BLaER1 (cell line): ENCODE data around the gene AUTS2.
A peak's percentile ranks its signal among the peaks of the same experiment; 100 is the strongest.

Experiments
- H3K27ac ChIP-seq: shearing (Covaris generic); formaldehyde crosslinking; 2 replicates; pipeline ENCODE4 v1.8.1; 2022
- H3K27me3 ChIP-seq: shearing (Covaris generic); formaldehyde crosslinking; 2 replicates; pipeline ENCODE4 v1.8.1; 2022
- H3K36me3 ChIP-seq: shearing (Covaris generic); formaldehyde crosslinking; 2 replicates; pipeline ENCODE4 v1.8.1; 2022
- H3K4me1 ChIP-seq: shearing (Covaris generic); formaldehyde crosslinking; 2 replicates; pipeline ENCODE4 v1.8.1; 2022
- H3K4me2 ChIP-seq: shearing (Covaris generic); formaldehyde crosslinking; 2 replicates; pipeline ENCODE4 v1.8.1; 2022
- H3K4me3 ChIP-seq: shearing (Covaris generic); formaldehyde crosslinking; 2 replicates; pipeline ENCODE4 v1.8.1; 2022
- H3K9ac ChIP-seq: shearing (Covaris generic); formaldehyde crosslinking; 2 replicates; pipeline ENCODE4 v1.8.1; 2022
- H3K9me3 ChIP-seq: shearing (Covaris generic); formaldehyde crosslinking; 2 replicates; pipeline ENCODE4 v1.8.1; 2022
- H4K20me1 ChIP-seq: shearing (Covaris generic); formaldehyde crosslinking; 2 replicates; pipeline ENCODE4 v1.8.1; 2022
- Cebpa-rat ChIP-seq: shearing (Covaris generic); IDR thresholded peaks from 2 replicates; pipeline ENCODE4 v1.8.1; 2022

The AUTS2 gene

GRCh38 chr7:70288781-70289456, 690.6 kb downstream of the AUTS2 start:
- H4K20me1 ChIP-seq: no peaks in the 10 kb centered on the region
- H3K4me2 ChIP-seq: no peak overlapping the region
- H3K9me3 ChIP-seq: no peaks in the 10 kb centered on the region; the same call in 1 of the 2 replicates
- H3K4me1 ChIP-seq: peaks cover 5% of the 10 kb centered on the region; the same call in 1 of the 2 replicates
- no peak overlapping the region for H3K27ac ChIP-seq
- peaks cover 18% of the 10 kb centered on the region; the same call in 1 of the 2 replicates for H3K36me3 ChIP-seq
- TF ChIP-seq Cebpa-rat: no peak
- no peak overlapping the region for H3K4me3 ChIP-seq
- no peak overlapping the region for H3K9ac ChIP-seq
- H3K27me3 ChIP-seq: no peaks in the 10 kb centered on the region

- no peak for TF ChIP-seq Cebpa-rat
- Histone ChIP-seq H3K4me3 (no peak overlapping the region), H3K27me3 (no peaks in the 10 kb centered on the region)
Measured at GRCh38 chr7:70292716-70293115, 694.4 kb downstream of the AUTS2 start.

GRCh38 chr7:70294211-70294911, 696.1 kb downstream of the AUTS2 start:
- Histone ChIP-seq H3K9me3 (no peaks in the 10 kb centered on the region), H4K20me1 (no peaks in the 10 kb centered on the region), H3K27me3 (no peaks in the 10 kb centered on the region), H3K4me1 (no peaks in the 10 kb centered on the region), H3K4me2 (no peak overlapping the region), H3K9ac (no peak overlapping the region), H3K4me3 (no peak overlapping the region), H3K27ac (no peak overlapping the region), H3K36me3 (peaks cover 25% of the 10 kb centered on the region; the same call in 1 of the 2 replicates)
- no peak for TF ChIP-seq Cebpa-rat

More at GRCh38 chr7:70292716-70293115, 694.4 kb downstream of the AUTS2 start:
- Histone ChIP-seq H3K27ac (no peak overlapping the region), H4K20me1 (no peaks in the 10 kb centered on the region), H3K9ac (no peak overlapping the region), H3K4me2 (no peak overlapping the region), H3K36me3 (peaks cover 25% of the 10 kb centered on the region; the same call in 1 of the 2 replicates), H3K9me3 (no peaks in the 10 kb centered on the region), H3K4me1 (no peaks in the 10 kb centered on the region)

- Histone ChIP-seq H3K36me3 (0 out of 2 replicates have a peak, but pooled peaks cover 6% of the 10 kb centered on the region), H3K27me3 (no peaks in the 10 kb centered on the region), H3K4me2 (no peak overlapping the region), H4K20me1 (peaks cover 18% of the 10 kb centered on the region), H3K9me3 (no peaks in the 10 kb centered on the region), H3K4me3 (no peak overlapping the region), H3K9ac (no peak overlapping the region), H3K27ac (no peak overlapping the region), H3K4me1 (peaks cover 37% of the 10 kb centered on the region)
- TF ChIP-seq Cebpa-rat: no peak
Measured at GRCh38 chr7:70298780-70299471, 700.7 kb downstream of the AUTS2 start.

- Histone ChIP-seq H4K20me1 (peaks cover 23% of the 10 kb centered on the region), H3K4me2 (no peak overlapping the region), H3K9me3 (no peaks in the 10 kb centered on the region), H3K36me3 (0 out of 2 replicates have a peak, but pooled peaks cover 5% of the 10 kb centered on the region), H3K27ac (no peak overlapping the region), H3K4me1 (peaks cover 42% of the 10 kb centered on the region), H3K27me3 (no peaks in the 10 kb centered on the region), H3K4me3 (no peak overlapping the region), H3K9ac (no peak overlapping the region)
- TF ChIP-seq Cebpa-rat: no peak
Measured at GRCh38 chr7:70299472-70299807, 701.2 kb downstream of the AUTS2 start.

- Histone ChIP-seq H4K20me1 (peaks cover 23% of the 10 kb centered on the region), H3K27me3 (no peaks in the 10 kb centered on the region), H3K4me3 (no peak overlapping the region), H3K9ac (no peak overlapping the region), H3K27ac (no peak overlapping the region), H3K36me3 (no peaks in the 10 kb centered on the region), H3K9me3 (no peaks in the 10 kb centered on the region), H3K4me1 (peaks cover 43% of the 10 kb centered on the region), H3K4me2 (peak overlapping the region; percentile 68)
- TF ChIP-seq Cebpa-rat: no peak
Measured at GRCh38 chr7:70301673-70302185, 703.5 kb downstream of the AUTS2 start.

GRCh38 chr7:70303309-70303708, 705.0 kb downstream of the AUTS2 start:
- H3K9ac ChIP-seq: no peak overlapping the region
- no peak overlapping the region for H3K4me3 ChIP-seq
- H3K27me3 ChIP-seq: no peaks in the 10 kb centered on the region
- H3K9me3 ChIP-seq: no peaks in the 10 kb centered on the region
- TF ChIP-seq Cebpa-rat: no peak
- H3K4me2 ChIP-seq: peak overlapping the region; percentile 68
- no peaks in the 10 kb centered on the region for H3K36me3 ChIP-seq
- peaks cover 23% of the 10 kb centered on the region for H4K20me1 ChIP-seq
- peaks cover 43% of the 10 kb centered on the region for H3K4me1 ChIP-seq
- no peak overlapping the region for H3K27ac ChIP-seq

GRCh38 chr7:70303780-70304179, 705.5 kb downstream of the AUTS2 start:
- Histone ChIP-seq H3K4me2 (peak overlapping the region; percentile 68), H4K20me1 (peaks cover 23% of the 10 kb centered on the region), H3K27me3 (no peaks in the 10 kb centered on the region), H3K4me3 (no peak overlapping the region), H3K9ac (no peak overlapping the region), H3K36me3 (no peaks in the 10 kb centered on the region), H3K27ac (no peak overlapping the region), H3K4me1 (peaks cover 43% of the 10 kb centered on the region), H3K9me3 (no peaks in the 10 kb centered on the region)
- TF ChIP-seq Cebpa-rat: no peak

- no peaks in the 10 kb centered on the region for H3K27me3 ChIP-seq
- TF ChIP-seq Cebpa-rat: no peak
- peaks cover 23% of the 10 kb centered on the region for H4K20me1 ChIP-seq
- H3K9ac ChIP-seq: no peak overlapping the region
- no peak overlapping the region for H3K27ac ChIP-seq
- no peak overlapping the region for H3K4me3 ChIP-seq
- H3K9me3 ChIP-seq: no peaks in the 10 kb centered on the region
- H3K4me2 ChIP-seq: no peak overlapping the region
- peaks cover 33% of the 10 kb centered on the region for H3K4me1 ChIP-seq
- H3K36me3 ChIP-seq: no peaks in the 10 kb centered on the region
Measured at GRCh38 chr7:70306173-70306572, 707.9 kb downstream of the AUTS2 start.
